GM21360 (cell line): Measurements from ENCODE around the gene AMDHD2.

Experiments used
- ATAC-seq: cut with Tn5 transposase; IDR thresholded peaks from one replicate; pipeline ENCODE4 v1.9.1; 2021; ENCODE audit warnings: mild to moderate bottlenecking, moderate library complexity; ENCODE audit not compliant: unreplicated experiment

Gene AMDHD2

GRCh38 chr16:2498531-2499253 lies 21.5 kb upstream of the AMDHD2 start:
- ATAC-seq, result no peak

GRCh38 chr16:2499454-2499853 lies 20.7 kb upstream of the AMDHD2 start:
- ATAC-seq, result no peak

- ATAC-seq, result no peak
Observed at GRCh38 chr16:2499890-2500429, 20.2 kb upstream of the AMDHD2 start.

GRCh38 chr16:2500430-2500917 lies 19.7 kb upstream of the AMDHD2 start:
- ATAC-seq, result no peak

- ATAC-seq, result peak; percentile 65
Observed at GRCh38 chr16:2500918-2501750, 19.0 kb upstream of the AMDHD2 start.

- no peak for ATAC-seq
Observed at GRCh38 chr16:2501946-2502895, 17.9 kb upstream of the AMDHD2 start.

GRCh38 chr16:2505695-2506094 lies 14.5 kb upstream of the AMDHD2 start:
- no peak for ATAC-seq

- ATAC-seq, result peak; percentile 66
Observed at GRCh38 chr16:2507052-2507659, 13.0 kb upstream of the AMDHD2 start.

- peak; percentile 5 for ATAC-seq
Observed at GRCh38 chr16:2507665-2508064, 12.5 kb upstream of the AMDHD2 start.

- no peak for ATAC-seq
Observed at GRCh38 chr16:2508722-2509400, 11.3 kb upstream of the AMDHD2 start.

GRCh38 chr16:2511128-2511800 lies 8.9 kb upstream of the AMDHD2 start:
- no peak for ATAC-seq

- ATAC-seq, result no peak
Observed at GRCh38 chr16:2511996-2512734, 8.0 kb upstream of the AMDHD2 start.

GRCh38 chr16:2512735-2513404 lies 7.3 kb upstream of the AMDHD2 start:
- peak; percentile 9 for ATAC-seq

GRCh38 chr16:2513405-2514332 lies 6.5 kb upstream of the AMDHD2 start, which contains the start of gene ATP6V0C:
TSS of gene ATP6V0C (plus strand) at chr16:2513952. CDS start at chr16:2514104, 152 bp downstream.
- peak; percentile 63 for ATAC-seq

GRCh38 chr16:2514333-2515179 lies 5.6 kb upstream of the AMDHD2 start:
- peak; percentile 5 for ATAC-seq
